AG09319 (cell line): ENCODE results near the gene NCAPG.
"Not testable (repeated sequence)": the region's sequence is repeated elsewhere in the genome, so short reads cannot be mapped to it uniquely, and the experiment has no call there.

Experiments
- DNase-seq: peaks from one replicate; pipeline ENCODE4 v3.0.0-alpha.2; 2010; ENCODE audit warnings: low read depth; ENCODE audit errors: extremely low read depth
- TF ChIP-seq, protein P1 (sequence below): IDR thresholded peaks from 2 replicates; pipeline ENCODE4 v1.5.1; 2011; ENCODE audit warnings: low read depth, mild to moderate bottlenecking, inconsistent platforms, low read length, moderate library complexity

Gene NCAPG

DNA sequence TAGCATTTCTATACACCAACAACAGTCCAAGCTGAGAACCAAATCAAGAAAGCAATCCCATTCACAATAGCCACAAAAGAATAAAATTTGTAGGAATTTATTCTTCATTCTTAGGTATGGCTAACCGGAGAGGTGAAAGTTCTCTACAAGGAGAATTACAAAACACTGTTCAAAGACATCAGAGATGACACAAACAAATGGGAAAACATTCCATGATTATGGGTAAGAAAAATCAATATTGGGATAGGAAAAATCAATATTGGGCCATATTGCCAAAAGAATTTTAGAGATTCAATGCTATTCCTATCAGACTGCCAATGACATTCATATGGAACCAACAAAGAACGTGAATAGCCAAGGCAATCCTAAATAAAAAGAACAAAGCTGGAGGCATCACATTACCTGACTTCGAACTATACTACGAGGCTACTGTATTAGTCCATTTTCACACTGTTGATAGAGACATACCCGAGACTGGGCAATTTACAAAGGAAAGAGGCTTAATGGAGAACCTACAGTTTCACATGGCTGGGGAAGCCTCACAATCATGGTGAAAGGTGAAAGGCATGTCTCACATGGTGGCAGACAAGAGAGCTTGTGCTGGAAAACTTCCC lies 49.1 kb downstream of the NCAPG start:
- TF ChIP-seq, protein P1, sequence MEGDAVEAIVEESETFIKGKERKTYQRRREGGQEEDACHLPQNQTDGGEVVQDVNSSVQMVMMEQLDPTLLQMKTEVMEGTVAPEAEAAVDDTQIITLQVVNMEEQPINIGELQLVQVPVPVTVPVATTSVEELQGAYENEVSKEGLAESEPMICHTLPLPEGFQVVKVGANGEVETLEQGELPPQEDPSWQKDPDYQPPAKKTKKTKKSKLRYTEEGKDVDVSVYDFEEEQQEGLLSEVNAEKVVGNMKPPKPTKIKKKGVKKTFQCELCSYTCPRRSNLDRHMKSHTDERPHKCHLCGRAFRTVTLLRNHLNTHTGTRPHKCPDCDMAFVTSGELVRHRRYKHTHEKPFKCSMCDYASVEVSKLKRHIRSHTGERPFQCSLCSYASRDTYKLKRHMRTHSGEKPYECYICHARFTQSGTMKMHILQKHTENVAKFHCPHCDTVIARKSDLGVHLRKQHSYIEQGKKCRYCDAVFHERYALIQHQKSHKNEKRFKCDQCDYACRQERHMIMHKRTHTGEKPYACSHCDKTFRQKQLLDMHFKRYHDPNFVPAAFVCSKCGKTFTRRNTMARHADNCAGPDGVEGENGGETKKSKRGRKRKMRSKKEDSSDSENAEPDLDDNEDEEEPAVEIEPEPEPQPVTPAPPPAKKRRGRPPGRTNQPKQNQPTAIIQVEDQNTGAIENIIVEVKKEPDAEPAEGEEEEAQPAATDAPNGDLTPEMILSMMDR = no peak
- DNase-seq = no peak

DNA sequence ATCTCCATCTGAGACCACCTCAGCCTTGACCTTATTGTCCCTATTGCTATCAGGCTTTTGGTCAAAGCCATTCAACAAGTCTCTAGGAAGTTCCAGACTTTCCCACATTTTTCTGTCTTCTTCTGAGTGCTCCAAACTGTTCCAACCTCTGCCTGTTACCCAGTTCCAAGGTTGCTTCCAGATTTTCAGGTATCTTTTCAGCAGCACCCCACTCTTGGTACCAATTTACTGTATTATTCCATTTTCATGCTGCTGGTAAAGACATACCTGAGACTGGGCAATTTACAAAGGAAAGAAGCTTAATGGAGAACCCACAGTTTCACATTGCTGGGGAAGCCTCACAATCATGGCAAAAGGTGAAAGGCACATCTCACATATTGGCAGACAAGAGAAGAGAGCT lies 51.1 kb downstream of the NCAPG start:
- not testable (repeated sequence) for DNase-seq

DNA sequence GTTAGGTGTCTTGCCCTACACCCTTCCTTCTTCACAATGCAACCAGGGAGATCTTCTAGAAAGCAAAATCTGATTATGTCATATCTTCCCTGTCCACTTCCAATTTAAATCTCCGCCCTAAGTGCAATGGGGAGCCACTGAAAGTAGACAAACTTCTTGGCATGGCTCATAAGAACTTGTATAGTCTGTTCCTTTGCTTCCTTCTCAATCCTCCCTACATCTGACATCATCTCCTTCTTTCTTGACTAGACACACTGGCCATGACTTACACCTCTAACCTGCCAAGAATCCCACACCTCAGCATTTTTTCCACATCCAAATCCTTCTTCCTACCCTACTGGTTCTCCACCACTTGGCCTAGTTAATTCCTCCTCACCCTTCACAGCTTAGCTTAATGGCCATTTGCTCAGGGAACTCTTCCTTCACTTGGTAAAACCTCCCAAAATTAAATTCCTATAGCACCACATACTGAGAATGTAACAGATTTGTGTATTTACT lies 55.1 kb downstream of the NCAPG start:
- DNase-seq = no peak
- TF ChIP-seq, protein P1 = no peak

DNA sequence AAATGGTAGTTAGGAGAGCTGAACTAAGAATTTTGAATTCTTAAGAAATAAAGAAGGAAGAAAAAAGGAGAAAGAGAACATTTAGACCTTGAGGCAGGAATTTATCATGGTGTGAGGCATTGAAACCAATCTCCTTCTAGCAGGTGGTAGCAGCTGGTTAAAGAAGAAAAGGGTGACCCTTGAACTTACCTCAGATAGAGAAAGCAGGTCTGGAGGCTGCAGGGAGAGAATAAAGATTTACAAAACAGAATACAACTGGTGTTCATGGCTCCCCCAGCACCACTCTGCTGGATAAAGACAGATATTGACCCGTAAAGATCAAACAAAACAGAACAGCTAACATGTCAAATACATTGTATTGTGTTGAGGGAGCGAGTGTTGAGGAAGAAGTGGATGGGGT lies 56.0 kb downstream of the NCAPG start:
- TF ChIP-seq, protein P1 = no peak
- DNase-seq = no peak

DNA sequence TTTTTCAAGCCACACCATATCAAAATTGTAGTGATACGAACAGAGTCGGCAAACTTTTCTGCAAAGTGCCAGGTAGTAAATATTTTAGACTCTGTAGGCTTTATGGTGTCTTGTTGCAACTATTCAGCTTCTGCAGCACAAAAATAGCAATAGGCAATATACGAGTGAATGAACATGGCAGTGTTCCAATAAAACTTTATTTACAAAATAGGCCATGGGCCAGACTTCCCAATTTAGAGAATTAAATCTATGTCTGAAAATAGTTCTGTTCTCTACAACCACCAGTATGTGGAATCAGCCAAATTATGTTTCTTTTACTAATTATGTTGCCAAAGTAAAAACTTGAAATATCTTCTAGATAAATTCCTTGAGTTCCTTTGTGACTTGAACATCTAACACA lies 56.5 kb downstream of the NCAPG start:
- TF ChIP-seq, protein P1 = no peak
- DNase-seq = no peak

DNA sequence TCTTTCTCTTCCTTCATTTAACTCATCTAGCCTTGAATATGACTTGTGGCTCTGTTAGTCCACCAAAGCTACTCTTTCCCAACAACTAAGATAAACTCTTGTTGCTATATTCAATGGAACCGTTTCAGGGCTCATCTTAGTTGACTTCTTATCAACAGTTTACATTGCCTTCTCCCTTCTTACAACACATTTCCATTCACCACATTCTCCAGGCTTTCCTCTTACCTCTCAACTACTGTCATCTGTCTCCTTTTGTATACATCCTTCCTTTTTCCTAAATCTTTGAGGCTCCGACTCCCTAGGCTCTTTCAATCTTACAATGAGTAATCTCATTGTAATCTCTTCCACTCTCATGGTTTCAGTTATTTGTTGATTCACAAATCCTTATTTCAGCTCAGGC lies 58.5 kb downstream of the NCAPG start:
- no peak for DNase-seq
- TF ChIP-seq, protein P1 = no peak

DNA sequence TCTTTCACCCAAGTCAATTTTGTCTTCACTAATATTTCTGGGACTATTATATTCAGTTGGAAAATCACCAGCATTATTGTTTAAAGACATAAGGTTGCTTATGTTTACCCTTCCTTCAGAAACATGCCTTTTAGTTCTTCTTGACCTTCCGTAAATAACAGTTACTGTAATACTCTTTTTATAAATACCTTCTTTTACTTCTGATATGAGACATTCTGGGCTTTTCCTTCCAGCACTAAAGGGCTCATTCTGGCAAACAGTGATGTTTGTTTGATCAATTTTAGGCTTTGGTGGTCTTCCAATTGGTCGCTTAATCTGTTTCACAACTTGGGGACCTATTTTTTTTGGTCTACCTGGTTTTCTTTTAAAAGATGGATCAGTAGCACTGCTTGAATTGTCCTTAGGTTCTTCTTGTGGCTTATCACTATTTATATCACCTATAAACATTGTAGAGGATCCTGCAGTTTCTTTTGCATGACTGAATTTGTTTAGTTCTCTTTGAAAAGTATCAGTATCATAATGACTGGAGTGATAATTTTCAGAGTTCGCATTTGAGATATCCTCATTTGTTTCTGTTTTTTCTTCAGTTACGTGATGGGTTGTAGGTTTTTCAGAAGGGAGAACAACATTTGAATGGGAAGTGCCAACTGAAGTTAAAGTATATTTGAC lies 64.8 kb downstream of the NCAPG start:
- TF ChIP-seq, protein P1 = no peak
- no peak for DNase-seq
